Measurements from ENCODE around the gene SLC23A3.

Gene SLC23A3

GRCh38 chr2:219175928-219176817, 6.3 kb upstream of the SLC23A3 start:
- H3K4me3 ChIP-seq (ENCODE audit: low read depth in 1 of 2, low read length in 2 of 2), result peak overlapping the region; percentile 67 to 97
- H3K9me3 ChIP-seq (ENCODE audit: insufficient read depth, low read length, severe bottlenecking), result no peaks in the 10 kb centered on the region
- H3K9ac ChIP-seq (ENCODE audit: low read depth, low read length), result peak overlapping the region; percentile 97
- peaks cover 43% of the 10 kb centered on the region for H3K79me2 ChIP-seq (ENCODE audit: insufficient read depth, low read length)
- peak overlapping the region; percentile 96 for H2AFZ ChIP-seq (ENCODE audit: low read depth, low read length)
- no peak for DNase-seq
- H3K27me3 ChIP-seq (ENCODE audit: insufficient read depth, low read length, poor library complexity), result no peaks in the 10 kb centered on the region
- H4K20me1 ChIP-seq (ENCODE audit: insufficient read depth, low read length), result peaks cover 29% of the 10 kb centered on the region; the same call in 1 of the 2 replicates
- H3K4me2 ChIP-seq (ENCODE audit: insufficient read depth, low read length), result peak overlapping the region; percentile 99
- H3K4me1 ChIP-seq (ENCODE audit: insufficient read depth, low read length), result peaks cover 39% of the 10 kb centered on the region
- H3K36me3 ChIP-seq (ENCODE audit: insufficient read depth, low read length), result peaks cover 57% of the 10 kb centered on the region
- H3K27ac ChIP-seq (ENCODE audit: low read length), result peak overlapping the region; percentile 99
- peak; percentile 43 for ATAC-seq (ENCODE audit: insufficient read depth, low read depth)
- TF ChIP-seq CTCF (IDR thresholded peaks at IDR 0.05; ENCODE audit: borderline replicate concordance, extremely low read depth, low read length, poor library complexity, severe bottlenecking) (peak; percentile 7), EZH2 (IDR thresholded peaks at IDR 0.05; ENCODE audit: borderline replicate concordance, low read depth, low read length, severe bottlenecking) (no peak)

- no peaks in the 10 kb centered on the region for H3K9me3 ChIP-seq (ENCODE audit: insufficient read depth, low read length, severe bottlenecking)
- peaks cover 54% of the 10 kb centered on the region for H3K36me3 ChIP-seq (ENCODE audit: insufficient read depth, low read length)
- H3K4me2 ChIP-seq (ENCODE audit: insufficient read depth, low read length), result peak overlapping the region; percentile 99
- no peak for ATAC-seq (ENCODE audit: insufficient read depth, low read depth)
- no peaks in the 10 kb centered on the region for H3K27me3 ChIP-seq (ENCODE audit: insufficient read depth, low read length, poor library complexity)
- peaks cover 40% of the 10 kb centered on the region for H3K79me2 ChIP-seq (ENCODE audit: insufficient read depth, low read length)
- peaks cover 22% of the 10 kb centered on the region; the same call in 1 of the 2 replicates for H4K20me1 ChIP-seq (ENCODE audit: insufficient read depth, low read length)
- TF ChIP-seq EZH2 (IDR thresholded peaks at IDR 0.05; ENCODE audit: borderline replicate concordance, low read depth, low read length, severe bottlenecking) (no peak), CTCF (IDR thresholded peaks at IDR 0.05; ENCODE audit: borderline replicate concordance, extremely low read depth, low read length, poor library complexity, severe bottlenecking) (no peak)
- no peak overlapping the region for H3K27ac ChIP-seq (ENCODE audit: low read length)
- peaks cover 39% of the 10 kb centered on the region for H3K4me1 ChIP-seq (ENCODE audit: insufficient read depth, low read length)
- H3K4me3 ChIP-seq (ENCODE audit: low read depth in 1 of 2, low read length in 2 of 2), result peak overlapping the region in 1 of 2 experiments; percentile 97; a peak in 2 of 4 replicates
- H3K9ac ChIP-seq (ENCODE audit: low read depth, low read length), result peak overlapping the region; percentile 97
- no peak overlapping the region for H2AFZ ChIP-seq (ENCODE audit: low read depth, low read length)
- DNase-seq, result no peak
These were observed 5.7 kb upstream of the SLC23A3 start for GRCh38 chr2:219175486-219175885.

GRCh38 chr2:219174801-219175200, 5.0 kb upstream of the SLC23A3 start:
- ATAC-seq (ENCODE audit: insufficient read depth, low read depth), result no peak
- Histone ChIP-seq H3K27me3 (ENCODE audit: insufficient read depth, low read length, poor library complexity) (no peaks in the 10 kb centered on the region), H3K4me1 (ENCODE audit: insufficient read depth, low read length) (peaks cover 33% of the 10 kb centered on the region), H4K20me1 (ENCODE audit: insufficient read depth, low read length) (peaks cover 15% of the 10 kb centered on the region; the same call in 1 of the 2 replicates), H3K4me2 (ENCODE audit: insufficient read depth, low read length) (no peak overlapping the region), H3K36me3 (ENCODE audit: insufficient read depth, low read length) (peaks cover 48% of the 10 kb centered on the region), H3K9ac (ENCODE audit: low read depth, low read length) (no peak overlapping the region), H3K27ac (ENCODE audit: low read length) (no peak overlapping the region), H3K79me2 (ENCODE audit: insufficient read depth, low read length) (peaks cover 36% of the 10 kb centered on the region), H3K9me3 (ENCODE audit: insufficient read depth, low read length, severe bottlenecking) (no peaks in the 10 kb centered on the region), H3K4me3 (ENCODE audit: low read depth in 1 of 2, low read length in 2 of 2) (no peak overlapping the region), H2AFZ (ENCODE audit: low read depth, low read length) (no peak overlapping the region)
- no peak for TF ChIP-seq CTCF (IDR thresholded peaks at IDR 0.05; ENCODE audit: borderline replicate concordance, extremely low read depth, low read length, poor library complexity, severe bottlenecking)
- no peak for TF ChIP-seq EZH2 (IDR thresholded peaks at IDR 0.05; ENCODE audit: borderline replicate concordance, low read depth, low read length, severe bottlenecking)
- no peak for DNase-seq
